ENCODE data around the gene FARP1.

- TF ChIP-seq CTCF (conservative IDR thresholded peaks at IDR 0.05; ENCODE audit: low read length) (no peak), EZH2phosphoT487 (IDR thresholded peaks at IDR 0.05; ENCODE audit: borderline replicate concordance, low read depth, low read length) (no peak)
Measured at GRCh38 chr13:98279473-98280175, 136.7 kb downstream of the FARP1 start.
